22Rv1 (cell line): ENCODE results near the gene MYLK3.
"Not testable (repeated sequence)": the region's sequence is repeated elsewhere in the genome, so short reads cannot be mapped to it uniquely, and the experiment has no call there.

Experiments used
- H3K27ac ChIP-seq: fragments of 450-650 bp; 2 replicates; pipeline ENCODE4 v1.5.1; 2017
- ZFX ChIP-seq: fragments of 450-650 bp; IDR thresholded peaks from 2 replicates; pipeline ENCODE4 v1.6.1; 2017; ENCODE audit warnings: antibody characterized with exemption, borderline replicate concordance
- TF ChIP-seq, protein P1 (sequence below): fragments of 450-650 bp; IDR thresholded peaks from 2 replicates; pipeline ENCODE4 v1.5.1; 2017; ENCODE audit warnings: mild to moderate bottlenecking

The MYLK3 gene

DNA sequence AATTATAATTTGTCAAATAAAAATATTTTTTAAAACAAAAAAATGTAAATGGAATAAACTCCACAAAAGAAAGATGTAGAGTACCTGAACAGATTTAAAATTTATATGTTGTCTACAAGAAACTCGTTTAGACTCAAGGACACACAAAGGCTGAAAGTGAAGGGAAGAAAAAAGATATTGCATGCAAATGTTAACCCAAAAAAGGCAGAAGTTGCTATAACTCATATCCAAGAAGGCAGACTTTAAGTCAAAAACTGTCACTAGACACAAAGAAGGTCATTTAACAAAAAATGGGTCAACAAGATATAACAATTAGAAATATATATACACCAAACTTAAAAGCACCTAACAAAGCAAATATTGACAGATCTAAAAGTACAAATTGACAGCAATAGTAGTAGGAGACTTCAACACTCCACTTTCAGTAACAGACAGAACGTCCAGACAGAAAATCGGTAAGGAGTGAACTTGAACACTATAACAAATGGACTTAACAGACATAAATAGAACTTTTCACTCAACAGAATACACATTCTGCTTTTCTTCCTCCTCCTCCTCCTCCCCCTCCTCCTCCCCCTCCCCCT, 40.8 kb upstream of the MYLK3 start:
- peak overlapping the region; percentile 80 for H3K27ac ChIP-seq
- TF ChIP-seq, protein P1, sequence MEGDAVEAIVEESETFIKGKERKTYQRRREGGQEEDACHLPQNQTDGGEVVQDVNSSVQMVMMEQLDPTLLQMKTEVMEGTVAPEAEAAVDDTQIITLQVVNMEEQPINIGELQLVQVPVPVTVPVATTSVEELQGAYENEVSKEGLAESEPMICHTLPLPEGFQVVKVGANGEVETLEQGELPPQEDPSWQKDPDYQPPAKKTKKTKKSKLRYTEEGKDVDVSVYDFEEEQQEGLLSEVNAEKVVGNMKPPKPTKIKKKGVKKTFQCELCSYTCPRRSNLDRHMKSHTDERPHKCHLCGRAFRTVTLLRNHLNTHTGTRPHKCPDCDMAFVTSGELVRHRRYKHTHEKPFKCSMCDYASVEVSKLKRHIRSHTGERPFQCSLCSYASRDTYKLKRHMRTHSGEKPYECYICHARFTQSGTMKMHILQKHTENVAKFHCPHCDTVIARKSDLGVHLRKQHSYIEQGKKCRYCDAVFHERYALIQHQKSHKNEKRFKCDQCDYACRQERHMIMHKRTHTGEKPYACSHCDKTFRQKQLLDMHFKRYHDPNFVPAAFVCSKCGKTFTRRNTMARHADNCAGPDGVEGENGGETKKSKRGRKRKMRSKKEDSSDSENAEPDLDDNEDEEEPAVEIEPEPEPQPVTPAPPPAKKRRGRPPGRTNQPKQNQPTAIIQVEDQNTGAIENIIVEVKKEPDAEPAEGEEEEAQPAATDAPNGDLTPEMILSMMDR, result no peak
- no peak for TF ChIP-seq ZFX

- H3K27ac ChIP-seq, result no peak overlapping the region
- TF ChIP-seq, protein P1, result no peak
- no peak for TF ChIP-seq ZFX
These were observed 39.8 kb upstream of the MYLK3 start for GRCh38 chr16:46787909-46788308.

- H3K27ac ChIP-seq, result no peak overlapping the region
- TF ChIP-seq, protein P1, result no peak
- no peak for TF ChIP-seq ZFX
These were observed 37.1 kb upstream of the MYLK3 start for GRCh38 chr16:46785076-46785845.

DNA sequence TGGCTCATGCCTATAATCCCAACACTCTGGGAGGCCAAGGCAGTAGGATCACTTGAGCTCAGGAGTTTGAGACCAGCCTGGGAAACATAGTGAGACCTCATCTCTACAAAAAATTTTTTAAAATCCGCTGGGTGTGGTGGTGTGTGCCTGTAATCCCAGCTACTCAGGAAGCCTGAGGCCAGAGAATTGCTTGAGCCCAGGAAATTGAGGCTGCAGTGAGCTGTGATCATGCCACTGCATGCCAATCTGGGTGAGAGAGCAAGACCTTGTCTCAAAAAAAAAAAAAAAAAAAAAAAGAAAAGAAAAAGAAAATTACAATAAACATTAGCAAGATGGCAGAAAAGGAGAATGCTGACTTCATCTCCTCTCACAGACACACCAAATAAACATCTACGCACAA, 36.4 kb upstream of the MYLK3 start:
- not testable (repeated sequence) for H3K27ac ChIP-seq

DNA sequence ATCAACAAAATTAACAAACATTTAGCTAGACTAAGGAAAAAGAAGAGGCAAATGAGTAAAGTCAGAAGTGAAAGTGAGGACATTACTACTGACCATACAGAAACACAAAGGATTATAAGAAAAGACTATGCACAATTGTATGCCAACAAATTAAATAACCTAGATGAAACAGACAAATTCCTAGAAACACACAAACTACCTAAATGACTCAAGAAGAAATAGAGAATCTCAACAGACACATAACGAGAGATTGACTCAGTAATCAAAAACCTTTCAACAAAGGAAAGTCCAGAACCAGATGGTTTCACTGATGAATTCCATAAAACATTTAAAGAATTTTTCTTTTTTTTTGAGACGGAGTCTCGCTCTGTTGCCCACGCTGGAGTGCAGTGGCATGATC, 35.7 kb upstream of the MYLK3 start:
- H3K27ac ChIP-seq, result no peak overlapping the region
- TF ChIP-seq ZFX, result no peak
- TF ChIP-seq, protein P1, result no peak

- TF ChIP-seq, protein P1, result no peak
- no peak for TF ChIP-seq ZFX
- no peak overlapping the region for H3K27ac ChIP-seq
These were observed 34.2 kb upstream of the MYLK3 start for GRCh38 chr16:46782320-46782719.

DNA sequence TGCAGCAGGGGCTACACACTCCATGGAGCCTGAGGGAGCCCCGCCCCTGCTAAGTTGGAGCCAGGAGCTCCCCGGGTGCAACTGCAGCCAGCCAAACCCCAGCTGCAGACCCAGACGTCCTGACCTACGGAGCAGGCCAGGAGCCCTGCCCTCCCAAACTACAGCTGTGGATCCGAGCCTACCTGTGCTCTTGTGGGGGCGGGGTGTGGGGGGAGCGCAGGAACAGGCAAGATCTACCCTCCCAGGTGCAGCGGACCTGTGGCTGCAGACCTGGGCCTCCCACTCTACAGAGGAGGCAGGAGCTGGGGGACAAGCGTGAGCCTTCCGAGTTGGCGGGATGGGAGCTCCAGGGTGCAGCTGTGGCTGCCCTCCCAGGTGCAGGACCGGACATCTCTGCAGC, 29.7 kb upstream of the MYLK3 start:
- TF ChIP-seq ZFX, result no peak
- TF ChIP-seq, protein P1, result no peak
- no peak overlapping the region for H3K27ac ChIP-seq
